ENCODE data around the gene SPA17.

Gene SPA17

DNA sequence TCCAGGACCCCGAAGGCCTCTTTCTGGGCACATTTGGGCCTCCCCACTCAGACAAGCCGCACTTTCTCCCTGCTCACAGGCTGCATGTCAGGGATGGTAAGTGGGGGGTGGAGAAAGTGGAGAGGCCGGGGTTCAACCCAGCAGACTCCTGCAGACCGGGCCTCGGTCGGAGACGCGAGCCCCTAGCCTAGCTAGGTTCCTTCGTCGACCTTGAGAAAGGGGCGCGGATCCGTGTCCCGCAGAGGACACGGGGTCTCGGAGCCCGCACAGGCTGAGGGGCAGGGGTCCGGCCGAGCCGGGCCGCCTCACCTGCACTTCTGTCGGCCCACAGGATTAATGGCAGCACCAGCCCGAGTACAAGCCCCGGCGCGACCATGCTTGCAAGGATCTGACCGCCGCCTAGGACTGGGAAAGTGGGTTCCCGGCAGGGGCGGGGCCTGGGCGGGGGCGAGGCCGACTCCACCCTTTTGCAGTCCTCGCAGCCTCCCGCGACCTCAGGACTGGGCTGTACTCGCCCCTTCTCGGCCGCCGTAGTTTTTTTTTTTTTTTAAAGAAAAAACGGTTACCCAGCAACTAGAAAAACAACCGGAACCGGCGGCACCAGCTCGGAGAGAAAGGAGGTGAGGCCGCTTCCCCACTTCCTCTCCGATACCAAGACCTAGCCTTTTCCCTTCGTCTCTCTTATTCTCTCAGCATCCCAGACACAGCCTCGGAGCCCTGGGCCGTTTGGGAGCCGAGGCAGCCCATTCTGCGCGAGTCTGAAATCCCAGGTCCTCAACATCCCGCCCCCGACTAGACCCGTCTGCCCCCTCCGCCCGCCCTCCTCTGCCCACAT is at the start of gene SPA17, which contains the start of gene SIAE:
Gene SPA17, plus strand, starts transcription at position 572 of the 835 bp plus-strand sequence. CDS start 1,361 bp downstream, outside the sequence.
Gene SIAE, minus strand, starts transcription at position 407 of the 835 bp plus-strand sequence. Its CDS starts 31 bp downstream, at position 376.
- DNase-seq, result no peak

DNA sequence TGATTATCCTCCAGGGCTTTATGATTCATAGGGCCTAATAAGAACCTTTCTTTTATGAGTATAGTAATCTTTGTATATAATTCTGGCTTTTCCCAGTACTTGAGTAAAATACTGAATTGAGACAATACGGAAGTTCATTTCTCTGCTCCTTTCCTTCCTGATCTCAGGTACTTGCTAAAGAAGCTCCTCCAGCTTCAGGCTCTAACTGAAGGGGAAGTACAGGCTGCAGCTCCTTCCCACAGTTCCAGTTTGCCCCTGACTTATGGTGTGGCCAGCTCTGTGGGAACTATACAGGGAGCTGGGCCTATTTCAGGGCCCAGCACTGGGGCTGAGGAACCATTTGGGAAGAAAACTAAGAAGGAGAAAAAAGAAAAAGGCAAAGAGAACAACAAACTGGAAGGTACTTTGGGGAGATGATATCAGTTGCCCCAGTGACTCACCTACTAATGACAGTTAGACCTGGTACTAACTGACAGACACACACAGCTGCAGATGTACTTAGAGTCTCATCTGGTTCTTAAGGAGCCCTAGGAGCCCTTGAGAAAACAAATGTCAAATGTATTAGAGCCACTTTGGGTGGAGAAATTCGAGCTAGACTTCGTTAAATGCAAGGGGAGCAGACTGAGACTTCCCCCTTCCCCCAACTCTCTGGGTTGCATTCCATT is 48.1 kb upstream of the SPA17 start:
- DNase-seq, result no peak

DNA sequence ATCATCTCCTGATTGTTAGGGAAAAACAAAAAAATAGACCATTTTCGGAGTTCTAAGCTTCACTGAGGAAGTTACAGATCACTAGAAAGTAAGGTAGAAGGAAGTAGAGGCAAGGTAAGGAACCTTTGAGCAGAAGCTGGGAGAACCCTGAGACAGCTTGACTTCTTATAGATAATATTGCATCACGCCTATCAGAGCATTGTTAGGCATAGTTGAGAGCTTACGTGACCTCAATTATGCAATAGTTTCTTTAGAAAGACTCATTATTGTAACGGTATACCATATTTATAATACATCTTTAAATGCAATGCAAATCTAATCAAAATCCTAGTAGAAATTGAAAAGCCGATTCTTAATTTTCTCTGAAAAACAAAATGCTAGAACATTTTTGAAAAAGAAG is 46.2 kb upstream of the SPA17 start:
- DNase-seq, result no peak

DNA sequence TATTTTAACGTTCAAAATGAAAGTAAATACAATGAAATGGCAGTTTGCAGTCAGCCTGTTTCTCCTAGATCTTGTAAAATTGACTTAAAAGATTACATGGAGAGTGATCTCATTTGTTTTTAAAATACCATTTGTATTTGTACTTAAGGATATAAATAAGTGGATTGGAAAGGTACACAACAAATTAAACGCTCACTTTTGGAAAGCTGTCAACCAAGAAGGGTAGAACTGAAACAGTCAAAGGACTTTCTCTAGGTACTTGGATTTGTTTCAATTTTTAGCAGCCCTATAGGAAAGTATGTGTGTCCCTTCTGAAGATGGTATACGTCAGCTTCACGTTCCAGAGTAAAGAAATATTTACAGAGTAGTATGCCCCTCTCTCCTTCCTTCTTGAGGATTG is 43.7 kb upstream of the SPA17 start:
- DNase-seq, result no peak

DNA sequence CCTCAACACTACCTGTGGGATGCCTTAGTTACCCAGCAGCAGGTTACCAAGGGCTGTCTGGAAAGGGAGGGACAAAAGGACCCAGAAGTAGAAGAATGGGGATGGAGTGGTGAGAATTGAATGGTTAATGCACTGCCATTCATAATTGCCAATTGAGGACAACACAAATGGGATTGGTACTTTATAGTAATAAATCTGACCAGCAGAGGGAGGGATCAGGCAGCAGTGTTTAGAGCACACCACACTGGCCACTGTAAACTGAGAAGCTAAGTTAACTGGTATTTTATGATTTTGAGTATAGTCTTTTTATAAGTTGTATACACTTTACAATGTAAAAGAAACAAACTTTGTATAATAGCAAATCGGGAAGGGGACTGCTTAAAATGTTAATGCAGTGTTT is 40.3 kb upstream of the SPA17 start:
- no peak for DNase-seq

DNA sequence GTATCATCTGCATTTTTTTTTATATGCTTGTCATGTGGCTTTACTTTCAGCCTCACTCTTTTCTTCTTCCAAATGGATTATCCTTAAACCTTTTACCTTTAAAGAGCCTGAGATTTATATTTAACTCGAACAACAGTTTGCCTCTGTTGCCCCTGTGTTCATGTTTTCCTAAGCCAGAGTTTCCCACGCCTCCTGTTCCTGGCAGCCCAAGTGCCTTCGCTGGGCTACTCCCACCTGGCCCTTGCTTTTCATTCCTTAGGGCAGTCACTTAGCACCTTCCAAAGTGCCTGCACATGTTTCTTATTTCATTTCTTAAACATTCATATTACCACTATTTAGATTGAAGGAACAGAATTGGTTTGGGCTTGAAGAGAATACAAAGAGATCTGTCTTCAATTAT is 37.8 kb upstream of the SPA17 start:
- DNase-seq, result no peak

DNA sequence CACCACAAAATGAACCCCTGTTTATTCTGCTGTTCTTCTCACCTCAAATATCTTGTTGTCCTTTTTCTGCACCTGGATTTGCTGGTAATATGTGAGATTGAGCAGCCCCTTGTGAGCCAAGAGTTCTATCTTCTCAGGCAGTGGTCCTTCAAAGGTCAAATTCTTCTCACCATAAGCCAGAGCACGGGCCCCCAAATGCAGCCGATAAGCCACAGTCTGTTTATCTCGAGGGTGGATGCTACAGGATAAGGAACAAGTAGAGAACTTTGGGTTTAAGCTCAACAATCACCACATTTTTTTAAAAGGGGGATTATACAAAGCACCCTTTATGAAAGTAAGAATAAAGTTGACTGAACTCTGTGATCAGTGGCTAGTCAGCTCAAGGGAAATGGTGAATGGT is 35.2 kb upstream of the SPA17 start:
- no peak for DNase-seq

DNA sequence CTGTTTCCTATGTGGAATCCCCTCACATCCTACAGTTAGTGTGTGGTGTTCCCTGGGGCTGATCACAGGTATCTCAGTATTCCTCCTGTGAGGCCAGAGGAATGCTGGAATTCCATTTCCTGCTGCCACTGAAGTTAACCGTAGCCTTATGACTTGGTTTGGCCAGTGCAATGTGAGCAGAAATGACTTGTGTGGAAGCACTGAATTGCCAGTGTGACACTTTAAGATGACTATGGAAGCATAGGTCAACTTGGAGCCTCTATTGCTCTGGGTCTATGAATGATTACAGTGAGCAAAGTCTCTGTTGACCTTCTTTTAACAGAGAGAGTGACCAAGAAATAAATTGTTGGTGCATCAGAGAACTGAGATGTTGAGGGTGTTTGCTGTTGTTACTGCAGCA is 34.5 kb upstream of the SPA17 start:
- DNase-seq, result no peak

DNA sequence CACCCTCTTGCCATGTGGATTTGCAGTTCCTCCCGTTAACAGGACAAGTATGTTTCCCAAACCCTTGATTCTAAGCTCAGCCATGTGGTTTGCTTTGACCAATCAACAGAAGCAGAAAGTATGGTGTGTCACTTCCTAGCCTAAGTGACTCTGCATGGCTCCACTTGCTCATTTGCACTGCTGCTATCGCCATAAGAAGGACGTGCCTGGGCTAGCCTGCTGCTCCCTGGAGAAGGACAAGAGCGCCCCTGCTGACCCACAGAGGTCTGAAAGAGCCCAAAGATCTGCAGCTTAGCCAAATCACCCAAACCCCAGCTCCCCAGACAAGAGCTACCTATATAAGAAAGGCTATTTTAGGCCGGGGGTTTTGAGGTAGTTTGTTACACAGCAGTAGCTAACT is 33.0 kb upstream of the SPA17 start:
- no peak for DNase-seq

DNA sequence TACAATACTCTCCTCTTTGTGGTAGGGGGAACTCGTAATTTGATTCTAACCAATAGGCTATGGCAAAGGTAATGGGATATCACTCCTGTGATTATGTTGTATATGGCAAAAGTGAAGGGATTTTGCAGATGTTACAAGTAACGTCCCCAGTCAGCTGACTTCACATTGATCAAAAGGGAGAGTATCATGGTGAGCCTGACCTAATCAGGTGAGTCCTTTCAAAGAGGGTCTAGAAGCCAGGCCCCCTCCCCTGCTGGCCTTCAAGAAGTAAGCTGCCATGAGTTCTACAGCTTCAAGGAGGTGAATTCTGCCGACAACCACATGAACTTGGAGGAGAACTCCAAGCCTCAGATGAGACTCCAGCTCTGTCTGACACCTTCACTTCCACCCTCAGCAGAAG is 31.1 kb upstream of the SPA17 start:
- DNase-seq, result no peak

DNA sequence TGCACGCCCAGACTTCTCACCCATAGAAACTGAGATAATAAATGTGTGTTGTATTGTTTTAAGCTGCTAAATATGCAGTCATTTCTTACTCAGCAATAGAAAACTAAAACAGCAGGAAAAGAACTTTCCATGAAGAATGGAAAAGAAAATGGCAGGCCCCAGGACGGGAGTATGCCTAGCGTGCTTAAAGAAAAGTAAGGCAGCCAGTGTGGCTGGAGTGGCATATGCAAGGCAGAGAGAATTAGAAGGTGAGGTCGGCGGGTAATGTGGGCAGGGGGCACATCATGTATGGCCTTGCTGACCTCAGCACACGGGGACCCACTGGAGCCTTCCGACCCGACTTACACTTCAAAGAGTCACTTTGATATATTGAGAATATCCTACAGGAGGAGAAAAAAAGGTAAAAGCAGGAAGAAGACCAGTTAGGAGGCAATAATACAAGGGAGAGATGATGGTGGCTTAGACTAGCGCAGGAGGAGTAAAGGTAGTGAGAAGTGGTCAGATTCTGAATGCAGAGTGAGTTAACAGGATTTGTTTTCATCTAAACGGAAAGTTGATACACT is 30.6 kb upstream of the SPA17 start:
- DNase-seq, result no peak

DNA sequence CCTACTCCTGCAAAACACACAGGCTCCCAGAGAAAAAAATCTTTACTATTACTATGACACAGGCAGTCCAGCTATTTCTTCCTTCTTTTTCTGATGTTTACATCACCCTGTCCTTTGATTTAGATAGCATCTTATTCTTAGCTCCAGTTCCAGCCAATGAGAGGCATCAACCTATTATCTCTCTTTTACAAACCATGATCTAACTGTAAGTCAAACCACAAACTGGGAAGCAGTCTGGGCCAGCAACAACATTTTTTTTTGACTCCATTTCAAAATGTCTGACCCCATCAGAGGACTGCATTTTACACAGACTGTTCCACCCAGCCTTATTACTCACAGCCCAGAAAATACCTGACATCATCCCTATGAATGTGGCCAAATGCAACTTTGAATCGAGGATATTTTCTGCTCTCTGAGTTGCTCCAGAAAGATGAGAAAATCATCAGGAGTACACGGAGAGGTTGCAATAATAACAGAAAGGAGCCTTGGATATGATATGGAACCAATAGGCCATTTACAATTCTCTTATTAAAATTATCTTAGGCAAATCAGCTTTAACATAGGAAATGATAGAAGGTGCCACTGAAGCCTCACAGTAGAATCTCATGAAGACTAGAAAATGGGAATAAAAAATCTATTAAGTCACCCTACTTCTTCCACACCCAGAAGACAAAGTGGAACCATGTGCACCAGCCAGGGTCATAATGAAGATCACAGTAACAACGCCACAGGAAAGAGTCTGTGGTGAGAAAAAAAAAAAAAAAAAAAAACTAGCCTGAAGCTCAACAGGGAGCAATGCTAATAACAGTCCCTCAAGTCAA is 29.9 kb upstream of the SPA17 start:
- DNase-seq, result no peak

DNA sequence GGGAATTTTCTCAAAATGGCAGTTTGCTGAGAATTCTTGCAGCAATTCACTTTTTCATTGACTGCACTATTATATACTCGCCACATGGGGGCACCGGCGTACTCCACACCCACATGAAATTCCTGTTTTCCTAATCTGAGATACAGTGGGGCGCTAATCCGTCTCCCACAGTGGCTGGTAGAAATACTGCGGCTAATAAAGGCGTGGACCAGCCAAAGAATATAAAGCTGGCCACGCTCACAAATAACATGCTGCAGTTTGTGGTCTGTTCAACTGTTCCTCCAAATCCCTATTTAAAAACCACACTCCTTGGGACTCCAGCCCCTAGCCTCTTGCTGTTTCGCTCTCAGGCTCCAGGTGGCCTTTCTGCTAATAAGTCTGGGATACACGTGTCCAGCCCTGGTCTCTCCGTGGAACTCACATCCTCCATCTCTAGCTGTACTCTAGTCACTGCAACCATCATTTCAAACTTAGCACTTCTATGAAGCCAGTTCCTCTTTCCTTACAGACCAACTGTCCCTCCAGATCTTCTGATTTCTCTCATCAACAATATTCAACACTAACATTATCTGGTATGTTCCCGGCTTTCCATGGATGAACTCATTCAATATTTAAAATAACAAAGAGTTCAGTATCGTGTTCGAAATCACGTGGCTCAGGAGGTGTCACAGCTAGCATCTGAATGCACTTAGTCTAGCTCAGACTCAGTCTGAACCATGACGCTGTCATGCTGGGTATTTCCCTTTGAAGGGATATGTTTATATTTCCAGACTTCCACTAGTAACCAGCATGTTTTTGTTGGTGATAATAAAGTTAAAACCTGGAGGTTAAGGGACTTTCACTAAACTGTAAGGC is 29.1 kb upstream of the SPA17 start:
- DNase-seq, result no peak

DNA sequence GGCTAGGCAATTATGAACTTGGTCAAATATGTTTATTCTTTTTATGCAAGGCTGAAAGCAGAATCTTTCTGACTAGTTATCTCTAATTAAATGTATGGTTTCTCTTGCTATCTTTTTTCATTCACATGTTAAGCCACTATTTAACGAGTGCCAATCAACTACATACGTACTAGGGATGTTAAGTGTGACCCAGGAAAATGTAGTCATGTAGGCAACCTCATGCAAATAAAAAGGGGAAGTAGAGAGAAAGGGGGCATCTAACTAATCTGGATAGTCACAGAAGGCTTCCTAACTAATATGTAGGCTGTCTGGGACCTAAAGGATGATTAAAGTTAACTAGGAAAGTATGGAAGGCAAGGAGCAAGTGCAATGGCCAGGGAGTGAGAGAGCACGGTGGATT is 27.6 kb upstream of the SPA17 start:
- DNase-seq, result no peak

DNA sequence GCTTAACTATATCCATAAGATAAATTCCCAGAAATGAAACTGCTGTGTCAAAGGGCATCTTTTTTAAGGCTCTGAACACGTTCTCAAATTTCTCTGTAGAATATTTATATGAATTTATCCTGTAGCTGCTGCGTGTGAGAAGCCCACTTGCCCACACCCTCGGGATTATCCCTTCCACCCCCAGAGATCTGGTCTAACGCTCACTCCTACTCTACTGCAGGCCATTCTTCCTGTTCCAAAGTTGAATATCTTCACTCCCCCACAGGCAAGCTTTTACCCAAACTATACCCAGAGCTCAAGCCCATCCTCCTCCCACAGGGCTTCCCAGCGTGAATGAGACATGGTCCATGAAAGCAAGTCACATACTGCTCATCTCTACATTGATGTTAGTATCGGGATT is 25.1 kb upstream of the SPA17 start:
- no peak for DNase-seq

DNA sequence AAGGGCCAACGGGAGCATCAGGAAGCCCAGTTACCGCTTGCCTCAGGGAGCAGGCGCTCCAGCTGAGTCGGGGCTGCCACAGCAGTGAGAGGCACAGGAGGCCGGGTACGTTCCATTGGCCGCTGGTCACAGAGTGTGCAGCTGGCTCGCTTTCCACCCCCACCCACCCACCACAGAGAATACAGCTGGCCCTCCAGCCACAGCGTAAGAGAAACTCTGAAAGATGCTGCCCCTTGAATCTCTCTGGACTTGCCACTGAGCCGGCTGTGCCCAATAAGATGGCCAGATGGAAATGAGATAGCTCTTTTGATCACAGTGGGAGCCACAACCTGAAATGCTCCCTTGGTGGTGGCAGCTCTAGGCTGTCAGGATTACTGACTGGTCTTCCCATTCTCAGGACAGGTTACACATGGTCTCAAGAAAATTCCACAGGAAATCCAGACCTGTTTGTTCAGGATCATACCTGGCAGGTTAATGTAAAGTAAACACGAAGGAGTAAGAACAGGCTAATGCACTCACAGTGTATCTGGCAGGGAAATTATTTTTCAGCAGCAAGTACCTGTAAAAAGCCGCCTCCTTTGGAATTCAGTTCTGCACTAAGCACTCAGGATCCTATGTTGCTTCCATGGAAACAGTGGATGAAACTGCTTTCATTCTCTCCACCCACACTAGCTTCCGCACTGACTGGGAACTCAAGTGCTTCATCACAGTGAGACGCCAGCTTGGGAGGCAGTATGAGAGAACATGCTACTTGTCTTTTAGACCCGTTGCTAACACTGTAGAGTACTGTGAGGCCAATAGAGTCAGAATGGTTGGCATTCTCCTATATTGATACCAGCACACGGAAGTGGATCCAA is 16.7 kb upstream of the SPA17 start:
- no peak for DNase-seq

DNA sequence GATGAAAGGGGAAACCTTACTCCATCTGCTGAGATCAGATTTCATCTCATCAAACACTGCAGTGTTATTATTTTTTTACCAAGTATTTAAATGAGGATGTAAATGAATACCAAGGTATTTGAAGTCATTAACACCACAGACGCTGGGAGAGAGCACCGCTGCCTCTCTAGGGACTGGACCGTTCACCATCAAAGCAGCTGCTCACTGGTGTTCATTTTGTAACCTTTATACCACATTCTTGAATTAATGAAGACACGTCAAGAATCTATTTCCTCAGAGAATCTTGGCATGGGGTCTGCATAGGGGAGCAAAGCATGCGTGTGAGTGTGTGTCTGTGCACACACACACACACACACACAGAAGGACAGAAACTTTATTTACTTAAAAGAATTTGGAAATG is 15.8 kb upstream of the SPA17 start:
- DNase-seq, result no peak

DNA sequence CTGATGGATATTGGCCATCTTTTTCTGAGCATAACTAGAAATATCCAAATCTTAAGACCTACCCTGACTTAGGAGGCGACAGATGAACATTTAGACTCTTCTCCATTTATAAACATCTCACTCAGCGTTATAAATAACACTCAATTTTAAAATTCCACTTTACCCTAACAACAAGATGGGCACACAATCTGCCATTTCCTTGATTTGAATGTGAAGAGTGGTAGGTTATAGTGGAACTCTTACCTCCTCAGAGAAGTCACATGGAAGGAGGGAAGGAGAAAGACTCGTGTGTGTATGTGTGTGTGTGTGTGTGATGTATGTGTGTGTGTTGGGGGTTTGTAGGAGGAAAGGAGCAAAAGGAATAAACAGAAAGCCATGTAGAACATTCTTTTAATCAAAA is 15.2 kb upstream of the SPA17 start:
- DNase-seq, result no peak

DNA sequence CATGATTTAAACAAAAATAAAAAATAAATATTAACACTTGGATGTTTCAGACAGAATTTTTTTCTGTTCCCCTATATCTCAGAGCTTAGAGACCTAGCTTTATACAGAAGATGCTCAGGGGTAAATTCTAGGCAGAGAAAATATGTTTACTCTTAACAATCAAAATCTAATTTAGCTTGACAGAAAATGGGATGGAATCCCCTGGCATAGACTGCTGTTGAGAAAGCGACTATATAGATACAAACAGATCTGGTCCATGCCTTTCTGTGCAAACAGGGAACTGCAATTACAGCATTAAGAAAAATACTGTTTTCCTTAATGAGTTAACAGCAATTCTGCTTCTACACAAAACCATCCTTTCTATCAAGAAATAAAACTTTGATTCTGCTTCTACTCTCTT is 14.7 kb upstream of the SPA17 start:
- DNase-seq, result no peak

DNA sequence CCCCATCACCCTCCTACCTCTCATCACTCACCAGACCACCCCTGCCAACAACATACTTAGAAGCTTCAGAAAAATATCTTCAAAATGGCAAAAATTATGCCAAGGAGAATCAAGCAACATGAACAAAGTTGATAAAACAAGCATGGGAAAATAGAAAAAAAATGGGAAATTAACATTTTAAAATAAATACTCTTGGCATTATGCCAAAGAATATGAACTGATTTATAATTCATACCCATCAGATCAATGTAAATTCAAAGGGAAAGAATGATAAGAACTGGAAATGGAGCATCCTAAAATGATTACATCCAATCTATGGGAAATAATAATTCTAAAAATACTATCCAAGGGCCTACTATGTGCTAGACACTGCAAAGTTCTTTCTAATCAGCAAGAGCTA is 12.2 kb upstream of the SPA17 start:
- no peak for DNase-seq

DNA sequence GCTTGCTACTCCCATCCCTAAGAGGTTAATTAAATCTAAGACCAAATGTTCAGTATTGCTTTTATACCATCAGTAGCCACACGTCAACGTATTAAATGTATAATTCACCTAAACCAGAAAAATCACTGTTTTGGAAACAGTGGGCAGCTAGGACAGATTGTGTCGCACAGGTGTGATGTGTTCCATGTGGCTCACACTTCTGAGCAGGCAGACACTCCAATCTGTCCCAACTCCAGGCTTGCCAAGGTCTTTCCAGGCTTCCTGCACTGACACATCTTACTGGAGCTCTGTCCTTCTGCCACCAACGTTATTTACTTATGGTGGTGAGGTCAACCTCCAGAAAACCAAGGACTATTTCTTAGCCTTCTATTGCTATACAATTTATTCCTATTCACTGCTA is 11.6 kb upstream of the SPA17 start:
- no peak for DNase-seq
